ENCODE results near the gene NKIRAS2. TPM values are rescaled to one million over a fixed set of nuclear protein-coding genes. Genes with fewer than 3 reads are reported as not detected.

NKIRAS2 gene
- total and polyA plus RNA-seq, 2 donors (not counting 1 experiment from before 2014, with no cell fraction given) = 18.8 to 37.7 TPM

DNA sequence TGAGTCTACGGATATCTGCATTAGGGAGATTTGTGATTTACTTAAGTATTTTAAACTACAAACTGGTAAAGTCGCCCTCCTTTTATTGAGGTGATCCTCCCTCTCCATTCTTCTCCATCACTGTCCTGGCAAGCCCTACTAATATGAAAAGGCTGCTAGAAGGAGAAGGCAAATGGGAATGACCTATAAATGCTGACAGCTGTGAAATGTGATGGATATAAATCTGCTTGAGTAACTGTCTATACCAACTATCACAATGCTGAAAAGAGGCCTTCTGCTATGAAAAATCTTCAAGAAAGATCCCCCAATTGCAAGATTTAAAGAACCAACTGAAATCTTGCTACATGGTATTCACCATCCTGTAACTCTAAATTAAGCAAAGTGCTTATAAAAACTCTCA lies 18.2 kb upstream of the NKIRAS2 start:
- no peak overlapping the region for H3K4me2 ChIP-seq (ENCODE audit: extremely low read depth, insufficient read depth, low read length)
- peaks cover 58% of the 10 kb centered on the region for H3K79me2 ChIP-seq (ENCODE audit: control insufficient read depth, insufficient read depth, low read length)
- no peak for TF ChIP-seq EZH2 (IDR thresholded peaks at IDR 0.05; ENCODE audit: low read length, missing control alignments)
- H3K36me3 ChIP-seq (ENCODE audit: control insufficient read depth, insufficient read depth, low read length) = peaks cover 12% of the 10 kb centered on the region
- no peak overlapping the region for H3K9ac ChIP-seq (ENCODE audit: insufficient read depth, low read length)
- no peaks in the 10 kb centered on the region for H4K20me1 ChIP-seq (ENCODE audit: control insufficient read depth, extremely low read depth, insufficient read depth, low read length)
- no peak overlapping the region for H2AFZ ChIP-seq (ENCODE audit: low read length)
- H3K9me3 ChIP-seq (ENCODE audit: control insufficient read depth, insufficient read depth, low read depth, low read length) = no peaks in the 10 kb centered on the region
- no peak overlapping the region for H3K4me3 ChIP-seq (replicated peaks in 1 of 4; ENCODE audit: control extremely low read depth in 1 of 4, insufficient read depth in 1 of 4, low read depth in 3 of 4, low read length in 4 of 4)
- no peak overlapping the region for H3K27ac ChIP-seq (ENCODE audit: insufficient read depth, low read length)
- no peak for DNase-seq (ENCODE audit: low read depth in 2 of 2)
- no peaks in the 10 kb centered on the region for H3K27me3 ChIP-seq (ENCODE audit: control insufficient read depth, insufficient read depth, low read length)
- H3K4me1 ChIP-seq (ENCODE audit: control insufficient read depth, extremely low read depth, insufficient read depth, low read length) = peaks cover 12% of the 10 kb centered on the region

GRCh38 chr17:42002175-42002791 lies 17.6 kb upstream of the NKIRAS2 start:
- no peak overlapping the region for H2AFZ ChIP-seq (ENCODE audit: low read length)
- peaks cover 10% of the 10 kb centered on the region for H3K36me3 ChIP-seq (ENCODE audit: control insufficient read depth, insufficient read depth, low read length)
- DNase-seq (ENCODE audit: low read depth in 2 of 2) = no peak
- H3K9me3 ChIP-seq (ENCODE audit: control insufficient read depth, insufficient read depth, low read depth, low read length) = no peaks in the 10 kb centered on the region
- no peaks in the 10 kb centered on the region for H3K27me3 ChIP-seq (ENCODE audit: control insufficient read depth, insufficient read depth, low read length)
- H4K20me1 ChIP-seq (ENCODE audit: control insufficient read depth, extremely low read depth, insufficient read depth, low read length) = no peaks in the 10 kb centered on the region
- H3K27ac ChIP-seq (ENCODE audit: insufficient read depth, low read length) = no peak overlapping the region
- TF ChIP-seq EZH2 (IDR thresholded peaks at IDR 0.05; ENCODE audit: low read length, missing control alignments) = no peak
- TF ChIP-seq, protein P1, sequence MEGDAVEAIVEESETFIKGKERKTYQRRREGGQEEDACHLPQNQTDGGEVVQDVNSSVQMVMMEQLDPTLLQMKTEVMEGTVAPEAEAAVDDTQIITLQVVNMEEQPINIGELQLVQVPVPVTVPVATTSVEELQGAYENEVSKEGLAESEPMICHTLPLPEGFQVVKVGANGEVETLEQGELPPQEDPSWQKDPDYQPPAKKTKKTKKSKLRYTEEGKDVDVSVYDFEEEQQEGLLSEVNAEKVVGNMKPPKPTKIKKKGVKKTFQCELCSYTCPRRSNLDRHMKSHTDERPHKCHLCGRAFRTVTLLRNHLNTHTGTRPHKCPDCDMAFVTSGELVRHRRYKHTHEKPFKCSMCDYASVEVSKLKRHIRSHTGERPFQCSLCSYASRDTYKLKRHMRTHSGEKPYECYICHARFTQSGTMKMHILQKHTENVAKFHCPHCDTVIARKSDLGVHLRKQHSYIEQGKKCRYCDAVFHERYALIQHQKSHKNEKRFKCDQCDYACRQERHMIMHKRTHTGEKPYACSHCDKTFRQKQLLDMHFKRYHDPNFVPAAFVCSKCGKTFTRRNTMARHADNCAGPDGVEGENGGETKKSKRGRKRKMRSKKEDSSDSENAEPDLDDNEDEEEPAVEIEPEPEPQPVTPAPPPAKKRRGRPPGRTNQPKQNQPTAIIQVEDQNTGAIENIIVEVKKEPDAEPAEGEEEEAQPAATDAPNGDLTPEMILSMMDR (conservative IDR thresholded peaks at IDR 0.05 in 1 of 2, IDR thresholded peaks at IDR 0.05 in 1 of 2; ENCODE audit: low read depth in 1 of 2, low read length in 2 of 2) = no peak
- H3K9ac ChIP-seq (ENCODE audit: insufficient read depth, low read length) = no peak overlapping the region
- peaks cover 64% of the 10 kb centered on the region for H3K79me2 ChIP-seq (ENCODE audit: control insufficient read depth, insufficient read depth, low read length)
- no peak overlapping the region for H3K4me3 ChIP-seq (replicated peaks in 1 of 4; ENCODE audit: control extremely low read depth in 1 of 4, insufficient read depth in 1 of 4, low read depth in 3 of 4, low read length in 4 of 4)
- no peak overlapping the region for H3K4me2 ChIP-seq (ENCODE audit: extremely low read depth, insufficient read depth, low read length)
- H3K4me1 ChIP-seq (ENCODE audit: control insufficient read depth, extremely low read depth, insufficient read depth, low read length) = peaks cover 12% of the 10 kb centered on the region

GRCh38 chr17:42002792-42003301 lies 17.0 kb upstream of the NKIRAS2 start:
- Histone ChIP-seq H3K4me2 (ENCODE audit: extremely low read depth, insufficient read depth, low read length) (peak overlapping the region; percentile 30), H2AFZ (ENCODE audit: low read length) (no peak overlapping the region), H3K36me3 (ENCODE audit: control insufficient read depth, insufficient read depth, low read length) (peaks cover 5% of the 10 kb centered on the region), H3K79me2 (ENCODE audit: control insufficient read depth, insufficient read depth, low read length) (peaks cover 69% of the 10 kb centered on the region), H3K9me3 (ENCODE audit: control insufficient read depth, insufficient read depth, low read depth, low read length) (no peaks in the 10 kb centered on the region), H4K20me1 (ENCODE audit: control insufficient read depth, extremely low read depth, insufficient read depth, low read length) (no peaks in the 10 kb centered on the region), H3K4me3 (replicated peaks in 1 of 4; ENCODE audit: control extremely low read depth in 1 of 4, insufficient read depth in 1 of 4, low read depth in 3 of 4, low read length in 4 of 4) (no peak overlapping the region), H3K27me3 (ENCODE audit: control insufficient read depth, insufficient read depth, low read length) (no peaks in the 10 kb centered on the region), H3K9ac (ENCODE audit: insufficient read depth, low read length) (no peak overlapping the region), H3K27ac (ENCODE audit: insufficient read depth, low read length) (no peak overlapping the region), H3K4me1 (ENCODE audit: control insufficient read depth, extremely low read depth, insufficient read depth, low read length) (peaks cover 12% of the 10 kb centered on the region)
- peak in 1 of 2 donors; percentile 78 for DNase-seq (ENCODE audit: low read depth in 2 of 2)
- no peak for TF ChIP-seq EZH2 (IDR thresholded peaks at IDR 0.05; ENCODE audit: low read length, missing control alignments)
- TF ChIP-seq, protein P1 (conservative IDR thresholded peaks at IDR 0.05 in 1 of 2, IDR thresholded peaks at IDR 0.05 in 1 of 2; ENCODE audit: low read depth in 1 of 2, low read length in 2 of 2) = no peak
